Panc1 (cell line): ENCODE measurements around the gene LNPEP.

Experiments used
- POLR2AphosphoS5 ChIP-seq: IDR thresholded peaks from 2 replicates; pipeline ENCODE4 v1.6.1; 2012; ENCODE audit warnings: mild to moderate bottlenecking, low read depth, low read length, moderate library complexity
- SIN3A ChIP-seq: IDR thresholded peaks from 2 replicates; pipeline ENCODE4 v1.6.1; 2012; ENCODE audit warnings: low read depth, mild to moderate bottlenecking, low read length, moderate library complexity, borderline replicate concordance; ENCODE audit not compliant: insufficient read depth
- TCF7L2 ChIP-seq: IDR thresholded peaks from 2 replicates; pipeline ENCODE4 v1.6.1; 2011; ENCODE audit warnings: mild to moderate bottlenecking, low read depth, low read length, inconsistent platforms
- TF ChIP-seq, protein P1 (sequence below): fragments of 450-650 bp; IDR thresholded peaks from 2 replicates; pipeline ENCODE4 v1.5.1; 2017; ENCODE audit warnings: mild to moderate bottlenecking
- TF ChIP-seq, protein P2 (sequence below), 2 experiments: IDR thresholded peaks; 2 replicates each; pipeline ENCODE4 v1.6.1; 2011 to 2012; ENCODE audit warnings: low read depth in 2 of 2, control low read depth in 1 of 2, low read length in 1 of 2, mild to moderate bottlenecking in 1 of 2, moderate library complexity in 1 of 2; ENCODE audit not compliant: insufficient read depth in 1 of 2

- TF ChIP-seq, protein P1, sequence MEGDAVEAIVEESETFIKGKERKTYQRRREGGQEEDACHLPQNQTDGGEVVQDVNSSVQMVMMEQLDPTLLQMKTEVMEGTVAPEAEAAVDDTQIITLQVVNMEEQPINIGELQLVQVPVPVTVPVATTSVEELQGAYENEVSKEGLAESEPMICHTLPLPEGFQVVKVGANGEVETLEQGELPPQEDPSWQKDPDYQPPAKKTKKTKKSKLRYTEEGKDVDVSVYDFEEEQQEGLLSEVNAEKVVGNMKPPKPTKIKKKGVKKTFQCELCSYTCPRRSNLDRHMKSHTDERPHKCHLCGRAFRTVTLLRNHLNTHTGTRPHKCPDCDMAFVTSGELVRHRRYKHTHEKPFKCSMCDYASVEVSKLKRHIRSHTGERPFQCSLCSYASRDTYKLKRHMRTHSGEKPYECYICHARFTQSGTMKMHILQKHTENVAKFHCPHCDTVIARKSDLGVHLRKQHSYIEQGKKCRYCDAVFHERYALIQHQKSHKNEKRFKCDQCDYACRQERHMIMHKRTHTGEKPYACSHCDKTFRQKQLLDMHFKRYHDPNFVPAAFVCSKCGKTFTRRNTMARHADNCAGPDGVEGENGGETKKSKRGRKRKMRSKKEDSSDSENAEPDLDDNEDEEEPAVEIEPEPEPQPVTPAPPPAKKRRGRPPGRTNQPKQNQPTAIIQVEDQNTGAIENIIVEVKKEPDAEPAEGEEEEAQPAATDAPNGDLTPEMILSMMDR, result no peak
- TF ChIP-seq TCF7L2 (no peak), POLR2AphosphoS5 (no peak), SIN3A (no peak)
- TF ChIP-seq, protein P2, sequence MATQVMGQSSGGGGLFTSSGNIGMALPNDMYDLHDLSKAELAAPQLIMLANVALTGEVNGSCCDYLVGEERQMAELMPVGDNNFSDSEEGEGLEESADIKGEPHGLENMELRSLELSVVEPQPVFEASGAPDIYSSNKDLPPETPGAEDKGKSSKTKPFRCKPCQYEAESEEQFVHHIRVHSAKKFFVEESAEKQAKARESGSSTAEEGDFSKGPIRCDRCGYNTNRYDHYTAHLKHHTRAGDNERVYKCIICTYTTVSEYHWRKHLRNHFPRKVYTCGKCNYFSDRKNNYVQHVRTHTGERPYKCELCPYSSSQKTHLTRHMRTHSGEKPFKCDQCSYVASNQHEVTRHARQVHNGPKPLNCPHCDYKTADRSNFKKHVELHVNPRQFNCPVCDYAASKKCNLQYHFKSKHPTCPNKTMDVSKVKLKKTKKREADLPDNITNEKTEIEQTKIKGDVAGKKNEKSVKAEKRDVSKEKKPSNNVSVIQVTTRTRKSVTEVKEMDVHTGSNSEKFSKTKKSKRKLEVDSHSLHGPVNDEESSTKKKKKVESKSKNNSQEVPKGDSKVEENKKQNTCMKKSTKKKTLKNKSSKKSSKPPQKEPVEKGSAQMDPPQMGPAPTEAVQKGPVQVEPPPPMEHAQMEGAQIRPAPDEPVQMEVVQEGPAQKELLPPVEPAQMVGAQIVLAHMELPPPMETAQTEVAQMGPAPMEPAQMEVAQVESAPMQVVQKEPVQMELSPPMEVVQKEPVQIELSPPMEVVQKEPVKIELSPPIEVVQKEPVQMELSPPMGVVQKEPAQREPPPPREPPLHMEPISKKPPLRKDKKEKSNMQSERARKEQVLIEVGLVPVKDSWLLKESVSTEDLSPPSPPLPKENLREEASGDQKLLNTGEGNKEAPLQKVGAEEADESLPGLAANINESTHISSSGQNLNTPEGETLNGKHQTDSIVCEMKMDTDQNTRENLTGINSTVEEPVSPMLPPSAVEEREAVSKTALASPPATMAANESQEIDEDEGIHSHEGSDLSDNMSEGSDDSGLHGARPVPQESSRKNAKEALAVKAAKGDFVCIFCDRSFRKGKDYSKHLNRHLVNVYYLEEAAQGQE (IDR thresholded peaks at IDR 0.05; ENCODE audit: insufficient read depth in 1 of 2, low read depth in 2 of 2, low read length in 1 of 2), result no peak
Observed at GRCh38 chr5:97002983-97003382, 67.1 kb downstream of the LNPEP start.
